ENCODE measurements around the gene GRB14.
"Not testable (repeated sequence)": the region's sequence is repeated elsewhere in the genome, so short reads cannot be mapped to it uniquely, and the experiment has no call there.

The GRB14 gene

DNA sequence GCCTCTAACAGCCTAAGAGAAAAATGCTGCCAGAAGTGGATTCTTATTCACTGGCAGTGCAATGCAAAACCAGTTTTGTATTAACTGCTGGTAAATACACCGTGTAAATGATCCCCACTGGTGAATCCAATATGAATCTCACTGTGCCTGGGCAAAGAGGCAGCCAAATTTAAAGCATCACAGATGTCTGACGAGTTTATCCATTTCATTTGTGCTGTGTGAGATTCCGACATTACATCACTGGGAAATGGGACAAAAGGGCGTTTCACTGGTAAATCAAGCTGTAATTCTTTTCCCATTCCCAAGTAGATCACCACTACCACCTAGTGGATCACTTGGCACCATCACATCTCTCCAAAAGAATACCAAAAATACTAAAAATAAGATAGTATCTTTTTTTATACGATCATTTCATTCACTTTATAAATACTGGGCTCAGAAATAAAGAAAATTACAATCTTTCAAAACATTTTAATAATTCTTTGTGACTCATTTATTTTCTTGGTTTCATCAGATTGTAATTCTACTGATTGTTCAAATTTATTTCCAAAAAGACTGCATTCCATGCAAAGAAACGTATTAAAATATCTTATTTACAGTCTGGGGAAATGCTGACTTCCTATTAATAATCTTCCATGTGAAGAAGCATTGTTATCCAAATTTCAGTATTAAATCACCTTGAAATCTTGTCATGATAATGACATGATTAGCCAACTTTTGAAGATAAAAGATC is 125.6 kb downstream of the GRB14 start:
- DNase-seq (ENCODE audit: low spot score): peak; percentile 52

DNA sequence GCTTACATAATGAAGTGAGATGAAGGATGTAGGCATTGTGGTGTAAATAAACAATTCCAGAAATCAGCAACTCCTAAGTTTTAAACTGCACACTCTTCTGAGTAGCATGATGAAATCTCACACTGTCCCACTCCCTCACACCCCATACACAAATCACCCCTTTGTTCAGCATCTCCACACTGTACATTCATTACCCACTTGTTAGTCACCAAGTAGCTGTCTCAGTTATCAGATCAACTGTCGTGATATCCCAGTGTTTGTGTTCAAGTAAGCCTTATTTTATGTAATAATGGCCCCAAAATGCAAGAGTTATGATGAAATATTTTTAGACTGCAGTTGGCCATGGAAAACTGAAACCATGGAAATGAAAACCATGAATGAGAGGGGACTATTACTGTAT is 135.7 kb downstream of the GRB14 start:
- DNase-seq (ENCODE audit: low spot score): no peak

DNA sequence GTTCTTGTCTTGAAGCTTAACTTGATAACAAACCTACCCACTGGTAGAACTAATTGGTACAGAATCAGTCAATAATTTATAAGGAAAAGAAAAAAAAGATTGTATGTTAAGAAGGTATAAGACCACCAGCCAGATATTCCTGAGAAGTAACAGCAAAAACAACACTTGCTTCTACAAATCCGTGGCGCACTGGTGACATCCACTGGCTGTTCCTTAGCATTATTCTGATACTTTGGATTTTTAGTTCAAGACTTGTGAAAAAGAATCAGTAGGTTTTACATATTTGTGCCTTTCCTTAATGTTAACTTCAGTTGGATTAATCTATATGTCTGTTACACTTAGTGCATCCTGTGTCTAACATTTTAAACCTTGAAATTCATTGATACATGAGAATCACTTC is 141.8 kb downstream of the GRB14 start:
- peak; percentile 53 for DNase-seq (ENCODE audit: low spot score)

DNA sequence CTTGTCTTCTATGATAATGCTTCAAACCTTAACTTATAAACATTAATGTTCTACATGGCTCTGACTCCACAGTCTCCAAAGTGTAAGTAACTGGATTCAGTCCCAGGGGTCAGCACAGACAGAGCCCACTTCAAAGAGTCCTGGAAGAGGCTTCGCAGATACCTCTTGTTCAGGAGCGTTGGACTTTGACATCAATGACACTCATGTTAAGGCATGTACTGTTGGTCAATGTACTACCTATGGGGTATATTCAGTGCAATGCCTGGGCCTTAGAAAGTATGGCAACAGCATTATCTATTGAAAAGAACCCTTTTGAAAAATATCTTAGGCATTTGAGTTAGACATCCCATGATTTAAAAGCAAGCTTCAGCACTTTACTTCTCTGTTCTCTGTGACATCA is 143.1 kb downstream of the GRB14 start:
- no peak for DNase-seq (ENCODE audit: low spot score)

DNA sequence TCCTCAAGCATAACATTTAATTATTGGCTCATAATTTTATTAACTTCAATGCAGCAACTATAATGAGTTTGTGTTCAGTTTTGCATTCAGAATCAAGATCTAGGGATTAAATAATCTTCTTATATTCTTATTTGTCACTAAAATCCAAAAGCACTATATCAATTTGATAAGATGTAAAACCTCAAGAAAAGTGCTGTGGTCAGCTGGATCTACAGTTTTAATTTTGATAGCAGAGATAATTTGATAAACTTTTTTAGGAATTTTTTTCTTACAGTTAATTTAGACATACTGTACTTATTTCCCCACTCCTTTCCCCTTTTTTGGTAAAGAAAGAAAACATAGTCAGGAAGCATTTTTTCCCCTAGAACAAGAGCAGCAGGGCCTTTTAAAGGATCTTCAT is 146.4 kb downstream of the GRB14 start:
- DNase-seq (ENCODE audit: low spot score): no peak

DNA sequence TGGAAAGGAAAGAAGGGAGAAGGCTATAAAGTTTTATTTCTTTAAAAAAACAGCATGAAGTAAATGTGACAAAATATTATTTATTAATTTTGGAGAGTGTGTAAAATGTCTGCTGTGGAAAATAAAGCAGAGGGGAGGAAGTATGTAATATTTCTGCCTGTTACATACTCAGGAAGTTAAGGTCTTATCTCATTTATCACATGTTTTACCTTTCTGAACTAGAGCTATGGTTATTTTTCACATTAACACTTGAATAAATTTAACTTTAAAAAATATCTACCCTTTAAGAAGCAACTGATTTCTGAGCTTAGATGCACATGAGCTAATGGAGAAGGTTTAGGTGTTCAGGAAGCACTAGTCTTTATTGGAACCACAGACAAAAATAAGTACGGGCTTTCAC is 148.3 kb downstream of the GRB14 start:
- DNase-seq (ENCODE audit: low spot score): no peak

DNA sequence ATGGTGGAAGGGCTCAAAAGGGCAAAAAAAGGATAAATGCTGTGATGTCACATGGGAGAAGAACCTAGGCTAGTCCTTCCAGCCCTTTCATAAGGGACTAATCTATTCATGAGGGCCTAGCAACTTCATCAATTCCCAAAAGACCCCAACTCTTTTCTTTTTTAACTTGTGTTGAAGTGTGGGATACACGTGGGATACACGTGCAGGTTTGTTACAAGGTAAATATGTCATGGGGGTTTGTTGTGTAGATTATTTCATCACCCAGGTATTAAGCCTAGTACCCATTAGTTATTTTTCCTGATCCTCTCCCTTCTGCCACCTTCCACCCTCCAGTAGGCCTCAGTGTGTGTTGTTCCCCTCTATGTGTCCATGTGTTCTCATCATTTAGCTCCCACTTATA is 156.2 kb downstream of the GRB14 start:
- DNase-seq (ENCODE audit: low spot score): not testable (repeated sequence)

DNA sequence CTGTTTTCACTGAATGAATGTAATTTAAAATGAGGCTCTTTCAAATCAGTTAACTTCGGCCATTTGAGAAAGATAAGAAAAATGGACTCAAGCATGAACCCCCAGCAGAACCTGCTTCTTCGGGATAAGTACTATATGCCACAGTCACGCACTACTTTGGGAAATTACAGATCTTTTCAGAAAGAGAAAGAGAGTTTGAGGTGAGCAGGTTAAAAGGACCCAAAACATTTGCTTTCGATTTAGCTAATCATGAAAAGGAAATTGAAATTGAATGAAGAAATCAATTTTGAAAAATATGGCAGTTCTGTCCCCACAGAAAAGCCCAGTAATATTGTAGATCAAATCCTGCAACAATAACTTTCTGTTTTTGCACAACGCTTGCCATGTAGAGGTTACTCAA is 156.9 kb downstream of the GRB14 start:
- DNase-seq (ENCODE audit: low spot score): no peak

DNA sequence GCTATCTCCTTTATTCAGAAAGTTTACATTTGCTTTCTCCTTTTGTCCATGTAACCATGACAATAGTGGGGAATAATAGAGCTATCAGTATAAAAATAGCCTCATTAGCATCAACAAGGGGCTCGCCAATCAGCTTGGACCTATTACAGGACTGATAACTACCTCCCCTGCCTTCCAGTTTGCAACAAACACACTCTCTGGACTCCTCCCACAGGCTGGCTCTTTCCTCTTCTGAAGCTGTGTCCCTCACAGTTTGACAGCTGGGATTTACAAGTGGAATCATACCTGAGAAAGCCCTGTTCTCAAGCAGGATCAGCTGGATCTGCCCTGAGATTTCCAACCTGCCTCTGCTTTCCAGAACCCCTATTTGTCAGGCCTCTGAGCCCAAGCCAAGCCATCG is 162.5 kb downstream of the GRB14 start:
- no peak for DNase-seq (ENCODE audit: low spot score)

DNA sequence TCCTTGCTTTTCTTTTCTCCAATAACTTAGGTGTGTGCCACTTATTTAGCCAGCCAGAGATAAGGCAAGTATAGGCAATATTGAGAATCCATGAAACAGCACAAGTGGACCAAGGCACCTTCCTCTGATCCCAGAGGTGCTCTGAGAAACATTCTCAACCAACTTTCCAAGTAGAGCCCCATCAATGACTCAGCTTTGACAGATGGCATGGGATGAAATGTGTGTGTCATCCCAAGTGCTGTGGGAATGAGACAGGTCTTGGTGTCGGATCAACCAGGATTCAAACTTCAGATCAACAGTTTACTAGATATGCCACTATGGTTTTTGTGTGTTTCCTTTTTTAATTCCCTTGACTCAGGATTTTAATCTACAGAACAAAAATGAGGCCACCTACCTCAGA is 164.0 kb downstream of the GRB14 start:
- DNase-seq (ENCODE audit: low spot score): no peak

DNA sequence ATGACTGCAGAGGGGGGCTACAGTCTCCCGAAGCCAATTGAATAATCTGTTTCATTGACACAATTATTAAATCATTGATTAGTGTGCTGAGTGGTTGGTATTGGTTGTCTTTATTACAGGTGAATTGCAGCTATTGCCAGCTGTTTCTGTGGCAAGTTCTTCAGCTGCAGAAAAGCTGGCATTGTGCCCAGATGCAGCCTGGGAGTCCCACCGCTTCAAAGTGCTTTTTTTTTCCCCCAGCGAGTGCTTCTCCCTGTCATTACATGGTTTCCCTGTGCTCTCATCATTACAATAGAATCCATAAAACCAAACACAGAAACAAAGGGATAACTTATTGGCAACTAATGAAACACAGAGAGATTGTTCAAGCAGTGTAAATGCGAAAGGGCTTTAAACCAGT is 164.7 kb downstream of the GRB14 start:
- no peak for DNase-seq (ENCODE audit: low spot score)

DNA sequence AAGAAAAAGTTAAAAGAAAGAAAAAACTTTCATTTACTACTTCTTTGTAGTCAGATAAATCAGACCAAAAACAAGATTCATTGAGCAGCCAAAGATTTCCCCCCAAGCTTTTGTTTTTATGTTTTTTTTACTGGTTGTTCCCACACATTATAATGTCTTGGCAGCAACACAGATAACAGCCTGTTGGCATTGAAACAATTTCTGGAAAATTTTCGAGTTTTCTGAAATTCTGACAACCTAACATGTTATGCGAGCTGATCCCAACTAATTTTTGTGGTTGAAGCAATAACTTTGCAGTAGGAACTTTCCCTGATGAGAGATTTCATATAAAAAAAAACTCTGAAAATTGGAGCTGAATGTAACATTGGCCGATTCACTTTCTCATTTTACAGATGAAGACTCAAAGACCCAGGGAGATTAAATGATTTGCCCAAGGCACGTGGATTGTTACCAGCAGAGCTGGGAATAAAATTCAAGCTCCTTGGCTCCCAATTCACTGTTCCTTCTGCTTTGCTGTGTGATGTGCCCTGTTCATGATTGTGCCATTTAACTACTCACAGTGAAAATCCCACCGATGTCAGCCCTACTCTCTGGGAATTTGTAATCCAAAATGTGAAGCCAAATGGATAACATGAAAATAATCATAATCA is 167.5 kb downstream of the GRB14 start:
- DNase-seq (ENCODE audit: low spot score): no peak

DNA sequence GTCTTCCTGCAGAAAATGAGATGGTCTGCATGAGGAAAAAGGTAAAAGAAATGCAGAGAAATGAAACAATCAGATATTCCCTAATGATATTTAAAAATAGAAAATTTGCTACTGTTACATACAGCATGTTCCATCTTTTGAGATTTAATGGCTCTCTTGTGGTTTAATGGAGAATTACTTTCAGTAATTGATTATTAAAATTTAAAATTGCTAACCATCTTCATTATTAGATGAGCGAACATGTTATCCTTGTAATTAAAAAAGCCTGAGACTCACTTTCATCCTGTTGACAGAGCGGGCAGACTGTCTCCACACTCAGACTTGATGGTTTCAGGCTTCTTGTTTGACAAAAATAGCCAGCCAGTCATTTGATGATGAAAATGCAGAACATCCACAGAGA is 171.0 kb downstream of the GRB14 start:
- DNase-seq (ENCODE audit: low spot score): no peak

DNA sequence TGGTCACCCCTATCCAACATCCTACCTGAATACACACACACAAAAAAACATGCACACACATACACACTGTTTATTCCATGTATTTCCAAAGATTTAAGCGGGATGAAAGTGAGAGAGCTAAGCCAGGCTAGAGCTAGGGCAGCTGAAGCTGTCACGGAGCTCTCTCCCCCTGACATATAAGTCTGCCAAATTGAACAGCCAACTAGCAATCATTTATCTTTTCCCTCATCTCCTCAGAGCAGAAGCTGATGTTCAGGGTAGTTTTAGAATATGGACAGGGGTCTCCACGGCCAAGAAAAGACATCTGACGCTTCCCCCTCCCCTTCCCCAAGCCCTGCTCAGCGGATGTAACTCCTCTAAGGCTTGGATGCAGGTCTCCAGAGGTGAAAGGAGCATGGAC is 171.6 kb downstream of the GRB14 start:
- DNase-seq (ENCODE audit: low spot score): no peak

DNA sequence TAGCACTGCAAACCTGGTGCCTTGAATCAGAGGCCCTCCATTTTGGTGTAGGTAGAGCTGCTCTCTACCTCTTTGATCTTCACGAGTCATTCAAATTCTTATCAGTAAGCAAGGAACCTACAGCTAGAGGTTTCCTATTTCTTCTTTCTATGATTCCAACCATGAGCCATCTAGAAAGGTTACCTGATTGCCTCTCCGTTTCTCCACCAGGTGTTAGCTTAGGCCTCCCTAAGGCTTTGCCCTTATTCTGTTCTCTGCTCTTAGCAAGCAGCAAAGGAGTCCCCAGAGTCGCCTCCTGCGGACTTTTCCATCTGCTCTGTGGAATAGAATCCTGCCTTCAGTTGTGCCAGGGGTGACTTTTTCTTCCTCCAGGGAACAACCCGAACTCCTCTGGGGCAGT is 173.6 kb downstream of the GRB14 start:
- no peak for DNase-seq (ENCODE audit: low spot score)
